Mucosa of rectum (tissue), 2 donors: ENCODE data around the gene TEKT1.
"Not testable (repeated sequence)": the region's sequence is repeated elsewhere in the genome, so short reads cannot be mapped to it uniquely, and the experiment has no call there.

ENCODE experiments used
- H3K27ac ChIP-seq, 2 donors: one replicate each; pipeline ENCODE4 v1.7.0; 2013; ENCODE audit warnings: inconsistent platforms in 2 of 2, low read depth in 2 of 2, low read length in 2 of 2
- H3K27me3 ChIP-seq, 2 donors: one replicate each; pipeline ENCODE4 v1.7.0; 2013; ENCODE audit warnings: low read length in 2 of 2; ENCODE audit not compliant: control insufficient read depth in 2 of 2, insufficient read depth in 2 of 2
- H3K36me3 ChIP-seq, 2 donors: one replicate each; pipeline ENCODE4 v1.7.0; 2013; ENCODE audit warnings: low read length in 2 of 2; ENCODE audit not compliant: control insufficient read depth in 2 of 2, insufficient read depth in 2 of 2
- H3K4me1 ChIP-seq, 2 donors: one replicate each; pipeline ENCODE4 v1.7.0; 2013; ENCODE audit warnings: low read length in 2 of 2, mild to moderate bottlenecking in 1 of 2; ENCODE audit not compliant: control insufficient read depth in 2 of 2, insufficient read depth in 2 of 2
- H3K4me3 ChIP-seq, 2 donors: one replicate each; pipeline ENCODE4 v1.7.0; 2013; ENCODE audit warnings: low read length in 2 of 2
- H3K9ac ChIP-seq, 2 donors: one replicate each; pipeline ENCODE4 v1.7.0; 2013; ENCODE audit warnings: low read length in 2 of 2, low read depth in 1 of 2, mild to moderate bottlenecking in 1 of 2
- H3K9me3 ChIP-seq, 2 donors: one replicate each; pipeline ENCODE4 v1.7.0; 2013; ENCODE audit warnings: low read length in 2 of 2; ENCODE audit not compliant: control insufficient read depth in 2 of 2
- donor health status: healthy.
- donor health status: Normal muscosa, but diverticular disease.

The TEKT1 gene

GRCh38 chr17:6818938-6819337, 12.6 kb downstream of the TEKT1 start:
- no peaks in the 10 kb centered on the region for H3K36me3 ChIP-seq
- H3K4me1 ChIP-seq = no peaks in the 10 kb centered on the region
- H3K9ac ChIP-seq = no peak overlapping the region
- no peak overlapping the region for H3K4me3 ChIP-seq
- H3K9me3 ChIP-seq = no peaks in the 10 kb centered on the region
- peaks cover 2% of the 10 kb centered on the region in 2 donors for H3K27me3 ChIP-seq
- no peak overlapping the region for H3K27ac ChIP-seq

GRCh38 chr17:6816368-6816767, 15.2 kb downstream of the TEKT1 start:
- not testable (repeated sequence) for H3K4me3 ChIP-seq, H3K9me3 ChIP-seq, H3K27ac ChIP-seq, H3K9ac ChIP-seq, H3K27me3 ChIP-seq, H3K36me3 ChIP-seq, H3K4me1 ChIP-seq

- Histone ChIP-seq H3K4me3 (no peak overlapping the region), H3K9me3 (no peaks in the 10 kb centered on the region), H3K27ac (no peak overlapping the region), H3K4me1 (no peaks in the 10 kb centered on the region), H3K27me3 (peaks cover under 1 to 4% of the 10 kb centered on the region in 2 donors), H3K36me3 (no peaks in the 10 kb centered on the region), H3K9ac (no peak overlapping the region)
These were observed 15.8 kb downstream of the TEKT1 start for GRCh38 chr17:6815775-6816174.

DNA sequence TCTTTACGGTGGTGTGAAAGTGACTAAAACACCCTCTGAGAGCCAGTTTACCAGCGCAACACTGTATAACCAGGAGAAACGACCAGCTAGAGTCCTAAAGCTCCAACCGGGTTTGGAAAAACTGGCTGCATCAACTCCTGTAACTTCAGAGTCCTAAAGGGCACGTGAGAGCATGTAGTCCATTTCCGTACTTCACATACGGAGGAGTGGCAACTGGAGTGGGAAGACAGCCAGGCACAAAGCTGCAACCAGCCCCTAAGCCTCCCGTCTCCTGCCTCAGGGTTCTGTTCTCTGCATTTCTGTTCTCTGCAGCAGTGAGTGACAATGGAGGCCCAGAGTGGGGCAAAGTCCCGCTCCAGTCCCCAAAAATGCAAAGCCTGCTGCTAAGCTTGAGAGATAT, 19.2 kb downstream of the TEKT1 start:
- H3K36me3 ChIP-seq = no peaks in the 10 kb centered on the region
- no peak overlapping the region for H3K4me3 ChIP-seq

GRCh38 chr17:6811510-6811909, 20.0 kb downstream of the TEKT1 start:
- no peaks in the 10 kb centered on the region for H3K9me3 ChIP-seq
- no peak overlapping the region for H3K4me3 ChIP-seq
- no peaks in the 10 kb centered on the region for H3K36me3 ChIP-seq
- no peak overlapping the region for H3K9ac ChIP-seq
- H3K27ac ChIP-seq = no peak overlapping the region
- H3K27me3 ChIP-seq = peaks cover 0 to 2% of the 10 kb centered on the region in 2 donors
- H3K4me1 ChIP-seq = no peaks in the 10 kb centered on the region

More for the DNA sequence above, 19.2 kb downstream of the TEKT1 start:
- Histone ChIP-seq H3K4me1 (no peaks in the 10 kb centered on the region), H3K9ac (no peak overlapping the region), H3K27me3 (peaks cover 0 to 2% of the 10 kb centered on the region in 2 donors), H3K9me3 (no peaks in the 10 kb centered on the region), H3K27ac (no peak overlapping the region)

GRCh38 chr17:6800422-6801027, 31.0 kb downstream of the TEKT1 start:
- Histone ChIP-seq H3K4me3 (no peak overlapping the region), H3K9ac (no peak overlapping the region), H3K36me3 (no peaks in the 10 kb centered on the region), H3K27me3 (peaks cover 2 to 3% of the 10 kb centered on the region in 2 donors), H3K9me3 (no peaks in the 10 kb centered on the region), H3K27ac (no peak overlapping the region), H3K4me1 (no peaks in the 10 kb centered on the region)

DNA sequence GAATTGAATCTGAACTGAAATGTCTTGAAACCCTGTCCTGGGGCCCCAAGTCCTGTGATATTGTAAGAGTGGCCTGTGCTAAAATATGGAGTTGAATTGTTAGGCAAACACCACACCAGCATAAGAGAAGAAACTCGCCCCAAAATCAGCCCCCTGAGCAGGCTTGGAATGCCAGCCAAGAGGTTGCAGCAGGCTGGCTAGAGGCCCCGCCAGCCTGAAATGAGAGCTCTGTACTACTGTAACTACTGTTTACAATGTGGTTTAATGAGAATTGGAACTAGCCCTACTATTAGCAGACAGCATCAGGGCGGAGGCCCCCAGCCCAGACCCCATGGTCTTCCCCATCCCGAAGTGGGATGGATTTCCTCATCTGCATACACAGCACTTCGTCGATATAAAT, 31.8 kb downstream of the TEKT1 start:
- Histone ChIP-seq H3K27ac (no peak overlapping the region), H3K9ac (no peak overlapping the region), H3K4me3 (no peak overlapping the region), H3K4me1 (no peaks in the 10 kb centered on the region), H3K36me3 (no peaks in the 10 kb centered on the region), H3K27me3 (peaks cover 2 to 3% of the 10 kb centered on the region in 2 donors), H3K9me3 (no peaks in the 10 kb centered on the region)

- no peaks in the 10 kb centered on the region for H3K9me3 ChIP-seq
- no peak overlapping the region for H3K4me3 ChIP-seq
- peaks cover 2 to 3% of the 10 kb centered on the region in 2 donors for H3K27me3 ChIP-seq
- no peaks in the 10 kb centered on the region for H3K36me3 ChIP-seq
- H3K27ac ChIP-seq = no peak overlapping the region
- no peak overlapping the region for H3K9ac ChIP-seq
- no peaks in the 10 kb centered on the region for H3K4me1 ChIP-seq
These were observed 33.7 kb downstream of the TEKT1 start for GRCh38 chr17:6797718-6798351.

- Histone ChIP-seq H3K4me1 (no peaks in the 10 kb centered on the region), H3K27ac (no peak overlapping the region), H3K9me3 (no peaks in the 10 kb centered on the region), H3K27me3 (peaks cover 3 to 5% of the 10 kb centered on the region in 2 donors), H3K4me3 (no peak overlapping the region), H3K9ac (no peak overlapping the region), H3K36me3 (no peaks in the 10 kb centered on the region)
These were observed 34.5 kb downstream of the TEKT1 start for GRCh38 chr17:6796887-6797490.

DNA sequence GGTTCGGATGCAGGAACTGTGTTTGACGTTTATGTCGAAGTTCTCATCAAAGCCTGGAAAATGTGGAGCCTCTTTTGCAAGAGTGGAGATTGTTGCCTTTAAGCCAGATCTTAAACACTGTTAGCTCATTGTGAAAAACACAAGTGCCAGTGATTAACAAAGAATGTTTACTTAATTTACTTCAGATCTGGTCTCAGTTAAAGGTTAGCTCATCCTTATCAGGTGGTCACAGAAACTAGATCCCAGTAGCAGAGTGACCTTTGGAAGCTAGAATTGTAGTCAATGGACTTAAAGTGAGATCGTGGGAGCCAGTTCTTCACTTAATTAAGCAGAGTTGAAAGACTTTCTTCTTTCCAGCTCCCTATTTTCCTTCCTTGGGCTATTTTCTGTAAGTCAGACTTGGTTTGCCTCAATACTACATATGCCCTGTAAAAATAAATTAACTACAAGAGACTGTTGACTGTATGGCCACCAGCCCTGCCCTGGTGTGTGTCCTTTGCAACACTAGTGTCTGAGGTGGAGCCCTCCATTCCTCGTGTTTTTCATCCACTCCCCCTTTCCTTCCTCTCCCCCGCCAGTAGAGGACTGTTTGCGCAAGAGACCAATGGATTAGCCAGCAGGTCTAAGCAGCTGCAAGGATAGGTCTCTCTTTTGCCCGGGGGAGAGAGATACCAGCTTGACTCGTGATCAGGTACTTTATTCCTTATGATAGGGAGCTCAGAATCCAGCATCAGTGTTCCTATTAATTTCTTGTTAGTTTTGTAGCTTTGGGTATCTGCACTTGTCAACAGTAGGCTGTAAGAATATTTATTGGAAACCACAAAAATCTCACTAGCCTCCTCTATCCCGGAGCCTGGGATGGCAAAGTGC, 35.3 kb downstream of the TEKT1 start:
- H3K27ac ChIP-seq = no peak overlapping the region
- peaks cover 3 to 9% of the 10 kb centered on the region in 2 donors for H3K27me3 ChIP-seq
- H3K4me1 ChIP-seq = no peaks in the 10 kb centered on the region
- no peaks in the 10 kb centered on the region for H3K36me3 ChIP-seq
- H3K4me3 ChIP-seq = no peak overlapping the region
- no peak overlapping the region for H3K9ac ChIP-seq
- H3K9me3 ChIP-seq = no peaks in the 10 kb centered on the region
